H1 (cell line): ENCODE results near the gene ADAMTS17.

ENCODE experiments used
- BACH1 ChIP-seq: IDR thresholded peaks from 2 replicates; pipeline ENCODE4 v1.6.1; 2012; ENCODE audit warnings: low read length, improper control_type of control experiment
- BCL11A ChIP-seq, 2 experiments: IDR thresholded peaks; one replicate each; pipeline ENCODE4 v1.6.1; 2011; ENCODE audit warnings: low read depth in 2 of 2, low read length in 2 of 2, mild to moderate bottlenecking in 2 of 2
- CREB1 ChIP-seq: IDR thresholded peaks from 2 replicates; pipeline ENCODE4 v1.6.1; 2012; ENCODE audit warnings: inconsistent platforms
- CTCF ChIP-seq, 3 experiments: IDR thresholded peaks; 1 replicate in 2 of 3; 2 replicates in 1 of 3; pipeline versions ENCODE4 v1.5.1 to v1.6.1; 2011; ENCODE audit warnings: low read length in 3 of 3, mild to moderate bottlenecking in 3 of 3, inconsistent platforms in 2 of 3, low read depth in 1 of 3, moderate library complexity in 1 of 3; ENCODE audit not compliant: insufficient read depth in 1 of 3; ENCODE audit errors: control extremely low read depth in 1 of 3
- EZH2 ChIP-seq: fragments of 200-600 bp; sonication (generic); IDR thresholded peaks from 2 replicates; pipeline ENCODE4 v1.7.1; 2012; ENCODE audit warnings: low read depth, mild to moderate bottlenecking, moderate library complexity, low read length, inconsistent platforms; ENCODE audit not compliant: severe bottlenecking
- JUND ChIP-seq: IDR thresholded peaks from 2 replicates; pipeline ENCODE4 v1.6.1; 2011; ENCODE audit warnings: mild to moderate bottlenecking, improper control_type of control experiment, low read length
- MAX ChIP-seq: IDR thresholded peaks from 2 replicates; pipeline ENCODE4 v1.6.1; 2012; ENCODE audit warnings: inconsistent platforms
- POLR2A ChIP-seq, 2 experiments: IDR thresholded peaks; 1 replicate in 1 of 2; 2 replicates in 1 of 2; pipeline ENCODE4 v1.6.1; 2011; ENCODE audit warnings: low read depth in 2 of 2, low read length in 2 of 2, mild to moderate bottlenecking in 2 of 2; ENCODE audit errors: control extremely low read depth in 1 of 2
- POLR2AphosphoS5 ChIP-seq: IDR thresholded peaks from 2 replicates; pipeline ENCODE4 v1.6.1; 2011; ENCODE audit warnings: low read depth, low read length
- POU5F1 ChIP-seq: IDR thresholded peaks from 2 replicates; pipeline ENCODE4 v1.6.1; 2011; ENCODE audit warnings: low read depth, mild to moderate bottlenecking, low read length, moderate library complexity
- SP1 ChIP-seq: IDR thresholded peaks from 2 replicates; pipeline ENCODE4 v1.6.1; 2011; ENCODE audit warnings: low read depth, low read length
- TAF1 ChIP-seq: IDR thresholded peaks from 2 replicates; pipeline ENCODE4 v1.6.1; 2011; ENCODE audit warnings: mild to moderate bottlenecking, low read depth, low read length
- USF2 ChIP-seq: IDR thresholded peaks from 2 replicates; pipeline ENCODE4 v1.6.1; 2011; ENCODE audit warnings: low read length, improper control_type of control experiment

- TF ChIP-seq CTCF (IDR thresholded peaks at IDR 0.05; ENCODE audit: control extremely low read depth in 1 of 3, insufficient read depth in 1 of 3, low read depth in 1 of 3, low read length in 3 of 3), result no peak
- no peak for TF ChIP-seq MAX
- no peak for TF ChIP-seq BACH1
- no peak for TF ChIP-seq CREB1
- TF ChIP-seq POLR2A (IDR thresholded peaks at IDR 0.05; ENCODE audit: control extremely low read depth in 1 of 2, low read depth in 2 of 2, low read length in 2 of 2), result no peak
- no peak for TF ChIP-seq POLR2AphosphoS5
- no peak for TF ChIP-seq POU5F1
- no peak for TF ChIP-seq JUND
- no peak for TF ChIP-seq USF2
- TF ChIP-seq BCL11A (IDR thresholded peaks at IDR 0.05; ENCODE audit: low read depth in 2 of 2, low read length in 2 of 2), result no peak
- no peak for TF ChIP-seq TAF1
- TF ChIP-seq SP1, result no peak
- no peak for TF ChIP-seq EZH2
Observed at GRCh38 chr15:100103828-100104227, 237.9 kb downstream of the ADAMTS17 start.
